Subcutaneous abdominal adipose tissue (tissue), 5 donors: Measurements from ENCODE around the gene NEDD1.

Experiments used
- H3K27ac ChIP-seq: one replicate; pipeline ENCODE4 v1.7.0; 2013; ENCODE audit warnings: low read depth, mild to moderate bottlenecking, inconsistent platforms, low read length, moderate library complexity
- H3K27me3 ChIP-seq, 5 donors: one replicate each; pipeline ENCODE4 v1.7.0; 2013; ENCODE audit warnings: low read length in 5 of 5, inconsistent platforms in 1 of 5; ENCODE audit not compliant: control insufficient read depth in 5 of 5, insufficient read depth in 4 of 5
- H3K36me3 ChIP-seq, 5 donors: one replicate each; pipeline ENCODE4 v1.7.0; 2013; ENCODE audit warnings: low read length in 5 of 5; ENCODE audit not compliant: control insufficient read depth in 5 of 5, insufficient read depth in 5 of 5
- H3K4me1 ChIP-seq, 5 donors: one replicate each; pipeline ENCODE4 v1.7.0; 2013; ENCODE audit warnings: low read length in 5 of 5, mild to moderate bottlenecking in 3 of 5, moderate library complexity in 1 of 5; ENCODE audit not compliant: control insufficient read depth in 5 of 5, insufficient read depth in 5 of 5
- H3K4me3 ChIP-seq, 5 donors: one replicate each; pipeline ENCODE4 v1.7.0; 2013; ENCODE audit warnings: low read length in 5 of 5, low read depth in 1 of 5
- H3K9ac ChIP-seq, 5 donors: one replicate each; pipeline ENCODE4 v1.7.0; 2013; ENCODE audit warnings: low read length in 5 of 5, mild to moderate bottlenecking in 4 of 5, moderate library complexity in 3 of 5
- H3K9me3 ChIP-seq, 5 donors: one replicate each; pipeline ENCODE4 v1.7.0; 2013; ENCODE audit warnings: low read length in 5 of 5; ENCODE audit not compliant: control insufficient read depth in 5 of 5
- donor health status: healthy.
- donor health status: healthy.
- donor health status: healthy.
- donor health status: healthy.
- donor health status: healthy.

The NEDD1 gene

DNA sequence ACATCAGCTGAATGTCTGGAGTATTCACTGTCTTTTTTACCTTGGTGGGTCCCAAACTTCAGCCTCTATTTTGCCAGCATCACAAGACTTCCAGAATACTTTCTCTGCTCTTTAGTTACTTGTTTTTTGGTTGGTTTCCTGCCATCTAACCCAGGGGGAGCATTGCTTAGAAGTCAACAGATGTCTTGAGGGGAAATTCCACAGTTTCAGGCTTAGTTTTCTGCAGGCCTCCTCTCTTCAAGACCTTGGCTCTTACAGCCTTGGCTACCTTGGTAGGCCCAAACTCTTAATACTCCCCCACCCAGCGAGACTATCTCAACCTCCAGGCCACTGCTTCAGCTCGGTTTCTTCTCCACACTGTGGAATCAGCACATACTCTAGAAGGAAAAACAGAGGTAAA is 41.7 kb downstream of the NEDD1 start:
- H3K9ac ChIP-seq: no peak overlapping the region
- no peak overlapping the region for H3K27ac ChIP-seq
- no peaks in the 10 kb centered on the region for H3K27me3 ChIP-seq
- H3K4me3 ChIP-seq: no peak overlapping the region
- no peaks in the 10 kb centered on the region for H3K4me1 ChIP-seq
- H3K36me3 ChIP-seq: peaks cover 31 to 55% (median 35%) of the 10 kb centered on the region in 5 donors
- no peaks in the 10 kb centered on the region for H3K9me3 ChIP-seq

DNA sequence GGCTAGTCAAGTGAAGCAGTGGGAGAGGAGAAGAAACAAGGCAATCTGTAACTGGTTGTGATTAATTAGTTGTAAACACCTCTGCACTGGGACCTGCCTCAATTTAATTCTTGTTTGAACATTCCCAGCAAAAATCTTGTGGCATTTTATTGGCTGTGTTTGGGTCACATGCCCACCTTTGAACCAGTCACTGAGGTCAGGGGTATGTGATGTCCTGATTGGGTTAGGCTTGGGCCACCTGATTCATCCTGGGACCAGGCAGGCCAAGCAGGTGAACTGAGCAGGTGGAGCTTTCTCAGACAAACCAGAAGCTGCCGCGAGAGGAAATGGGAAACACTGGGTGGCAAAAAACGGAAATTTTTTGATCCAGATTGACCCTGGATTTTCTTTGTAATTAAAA is 72.5 kb downstream of the NEDD1 start:
- Histone ChIP-seq H3K4me3 (no peak overlapping the region), H3K9ac (no peak overlapping the region), H3K27me3 (peaks cover 0 to 3% (median 0%) of the 10 kb centered on the region in 5 donors), H3K27ac (no peak overlapping the region), H3K9me3 (no peaks in the 10 kb centered on the region), H3K36me3 (no peaks in the 10 kb centered on the region), H3K4me1 (peaks cover 0 to 1% (median 0%) of the 10 kb centered on the region in 5 donors)

DNA sequence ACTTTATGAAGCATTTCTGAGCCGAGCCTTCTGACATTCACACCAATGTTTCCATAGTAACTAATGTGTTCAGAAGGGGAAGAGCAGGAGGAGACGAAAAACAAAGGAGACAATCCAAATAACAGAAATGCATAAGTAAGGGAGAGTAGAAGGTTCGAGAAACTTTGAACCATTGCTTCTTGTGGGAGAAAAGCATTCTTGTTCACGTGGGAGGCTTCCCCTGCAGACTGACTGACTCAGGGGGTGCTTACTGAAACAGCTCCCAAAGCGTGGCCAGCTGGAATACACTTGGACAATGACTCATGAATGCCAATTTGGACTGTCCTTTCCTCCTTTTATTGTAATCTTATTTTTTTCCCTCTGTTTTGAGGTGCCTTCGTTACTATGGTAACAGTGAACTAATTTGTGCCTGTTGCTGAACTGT is 73.9 kb downstream of the NEDD1 start:
- peaks cover 6 to 10% (median 8%) of the 10 kb centered on the region in 5 donors for H3K27me3 ChIP-seq
- peaks cover 1 to 8% (median 5%) of the 10 kb centered on the region in 5 donors for H3K4me1 ChIP-seq
- H3K4me3 ChIP-seq: no peak overlapping the region
- no peak overlapping the region for H3K27ac ChIP-seq
- no peaks in the 10 kb centered on the region for H3K36me3 ChIP-seq
- H3K9me3 ChIP-seq: no peaks in the 10 kb centered on the region
- H3K9ac ChIP-seq: no peak overlapping the region

DNA sequence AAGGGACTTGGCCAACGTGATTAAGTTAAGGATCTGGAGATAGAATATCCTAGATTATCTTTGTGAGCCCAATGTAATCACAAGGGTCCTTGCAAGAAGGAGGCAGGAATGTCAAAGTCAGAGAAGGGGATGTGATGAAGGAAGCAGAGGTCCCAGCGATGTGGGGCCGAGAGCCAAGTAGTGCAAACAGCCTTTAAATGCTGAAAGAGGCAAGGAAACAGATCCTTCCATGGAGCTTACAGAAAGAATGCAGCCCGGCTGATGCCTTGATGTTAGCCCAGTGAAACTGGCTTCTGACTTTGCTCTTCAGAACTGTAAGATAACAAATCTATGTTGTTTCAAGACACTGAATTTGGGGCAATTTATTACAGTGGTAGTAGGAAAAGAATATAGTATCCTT is 74.9 kb downstream of the NEDD1 start:
- no peaks in the 10 kb centered on the region for H3K36me3 ChIP-seq
- peaks cover 6 to 12% (median 9%) of the 10 kb centered on the region in 5 donors for H3K27me3 ChIP-seq
- H3K4me1 ChIP-seq: peaks cover 1 to 10% (median 8%) of the 10 kb centered on the region in 5 donors
- no peak overlapping the region for H3K27ac ChIP-seq
- H3K9ac ChIP-seq: no peak overlapping the region
- no peak overlapping the region for H3K4me3 ChIP-seq
- H3K9me3 ChIP-seq: no peaks in the 10 kb centered on the region

DNA sequence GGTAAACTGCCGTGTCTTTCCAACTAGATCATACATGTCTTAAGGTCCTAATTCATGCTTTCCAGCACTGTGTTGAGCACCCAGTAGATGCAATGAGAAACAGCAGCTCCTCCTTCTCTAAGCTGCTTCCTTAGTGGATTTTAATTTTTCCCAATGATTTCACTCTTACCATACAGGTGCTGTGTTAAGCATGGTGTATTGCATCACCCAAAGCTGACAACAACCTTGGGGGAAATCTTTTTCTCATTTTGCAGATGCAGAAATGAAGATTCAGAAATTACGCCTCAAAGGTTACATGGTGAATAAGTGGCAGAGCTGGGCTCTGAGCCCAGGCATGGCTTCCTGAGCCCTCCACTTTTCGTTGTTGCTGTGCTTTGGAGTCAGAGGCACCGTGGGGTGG is 75.6 kb downstream of the NEDD1 start:
- peaks cover 1 to 10% (median 8%) of the 10 kb centered on the region in 5 donors for H3K4me1 ChIP-seq
- H3K36me3 ChIP-seq: no peaks in the 10 kb centered on the region
- no peak overlapping the region for H3K27ac ChIP-seq
- no peak overlapping the region for H3K4me3 ChIP-seq
- no peaks in the 10 kb centered on the region for H3K9me3 ChIP-seq
- H3K9ac ChIP-seq: no peak overlapping the region
- H3K27me3 ChIP-seq: peaks cover 6 to 12% (median 9%) of the 10 kb centered on the region in 5 donors

DNA sequence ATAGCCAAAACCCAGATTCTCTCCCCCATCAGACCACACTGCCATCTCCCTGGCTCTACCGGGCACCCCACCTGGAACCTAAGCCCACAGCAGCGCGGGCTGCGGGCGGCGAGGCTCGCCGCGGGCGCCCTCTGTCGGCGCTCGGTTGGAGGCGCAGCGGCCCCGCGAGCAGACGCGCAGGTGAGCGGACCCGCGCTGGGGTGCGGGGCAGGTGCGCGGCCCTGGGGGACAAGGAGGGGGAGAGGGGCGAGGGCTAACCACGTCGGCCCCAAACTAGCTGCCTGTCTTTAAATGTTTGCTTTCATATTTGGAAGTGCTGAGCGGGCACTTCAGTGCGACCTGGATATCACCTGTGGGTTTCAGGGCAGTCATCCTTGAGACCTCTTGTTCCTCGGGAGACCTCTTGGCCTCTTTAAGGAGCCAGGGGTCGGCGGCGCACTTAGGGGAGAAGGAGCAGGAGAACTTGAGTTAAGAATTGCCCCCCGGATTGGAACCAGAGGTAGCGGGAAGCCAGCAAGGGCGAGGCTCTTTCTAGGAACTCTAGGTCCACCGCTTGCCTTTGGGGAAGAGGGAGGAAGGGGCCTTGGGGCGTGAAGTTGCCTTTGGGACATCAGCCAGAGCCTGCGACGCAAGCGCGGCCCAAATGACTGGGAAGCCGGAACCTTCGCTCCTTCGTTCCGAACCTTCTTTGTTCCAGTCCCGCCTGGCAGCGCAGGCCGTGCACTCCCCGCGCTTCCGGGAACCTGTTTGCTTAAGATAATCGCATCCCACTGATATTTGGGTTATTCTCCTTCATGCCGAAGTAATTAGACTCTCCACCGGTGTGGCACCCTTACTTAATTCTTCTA is 78.7 kb downstream of the NEDD1 start:
- no peaks in the 10 kb centered on the region for H3K36me3 ChIP-seq
- H3K4me1 ChIP-seq: peaks cover 1 to 10% (median 8%) of the 10 kb centered on the region in 5 donors
- no peak overlapping the region for H3K27ac ChIP-seq
- H3K9ac ChIP-seq: peak overlapping the region in 4 of 5 donors; percentile 9 to 57 (median 30)
- peaks cover 6 to 12% (median 11%) of the 10 kb centered on the region in 5 donors for H3K27me3 ChIP-seq
- peak overlapping the region; percentile 48 to 68 (median 65) for H3K4me3 ChIP-seq
- no peaks in the 10 kb centered on the region for H3K9me3 ChIP-seq

DNA sequence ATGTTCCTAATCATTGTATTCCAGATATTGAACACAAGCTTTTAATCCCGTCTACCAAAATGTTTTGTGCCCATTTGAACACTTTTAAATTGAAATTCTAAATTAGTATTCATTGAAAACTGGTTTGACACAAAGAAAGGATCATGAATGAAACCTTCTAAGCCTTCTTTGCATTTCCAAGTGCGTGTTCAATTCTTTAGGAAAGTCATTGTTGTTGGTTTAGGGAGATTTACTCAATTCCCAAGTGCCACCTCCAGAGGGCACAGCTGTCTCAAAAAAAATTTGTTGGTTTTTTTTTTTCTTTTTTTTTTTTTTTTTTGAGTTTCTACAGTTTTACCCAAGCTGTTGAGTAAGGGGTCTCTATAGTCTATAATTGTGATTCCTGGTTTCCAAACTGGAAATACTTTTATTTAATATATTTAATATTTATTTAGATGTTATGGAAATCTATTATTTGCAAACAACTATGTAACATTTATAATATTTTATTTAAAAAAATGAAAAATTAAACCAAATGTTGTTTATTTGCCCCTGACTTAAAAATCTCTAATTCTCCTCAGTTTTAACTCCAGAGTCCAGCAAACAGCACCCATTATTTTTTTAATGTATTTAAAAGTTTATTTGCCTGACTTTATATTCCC is 79.9 kb downstream of the NEDD1 start:
- Histone ChIP-seq H3K9me3 (no peaks in the 10 kb centered on the region), H3K36me3 (no peaks in the 10 kb centered on the region), H3K4me1 (peaks cover 0 to 10% (median 8%) of the 10 kb centered on the region in 5 donors), H3K27me3 (peaks cover 6 to 12% (median 11%) of the 10 kb centered on the region in 5 donors), H3K27ac (no peak overlapping the region), H3K4me3 (no peak overlapping the region), H3K9ac (no peak overlapping the region)

DNA sequence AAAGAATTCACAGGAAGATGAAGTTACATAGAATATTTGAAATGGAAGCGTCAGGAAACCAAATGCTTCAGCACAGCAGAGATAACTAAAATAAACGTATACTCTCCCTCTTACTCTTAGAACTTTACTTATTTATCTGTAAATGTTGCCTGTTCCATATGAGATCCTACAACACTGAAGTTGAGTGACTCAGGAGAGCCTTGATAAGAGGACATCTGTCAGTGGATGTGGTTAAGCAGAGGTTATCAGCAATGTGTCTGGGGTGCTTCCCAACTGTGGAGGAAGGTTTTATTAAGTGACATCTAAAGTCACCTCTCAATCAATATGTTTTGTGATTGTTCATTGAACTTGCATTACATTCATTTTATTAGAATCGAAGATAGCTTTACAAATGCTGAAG is 81.9 kb downstream of the NEDD1 start:
- Histone ChIP-seq H3K9me3 (no peaks in the 10 kb centered on the region), H3K4me3 (no peak overlapping the region), H3K9ac (no peak overlapping the region), H3K27ac (no peak overlapping the region), H3K27me3 (peaks cover 4 to 15% (median 11%) of the 10 kb centered on the region in 5 donors), H3K4me1 (peaks cover 0 to 10% (median 8%) of the 10 kb centered on the region in 5 donors), H3K36me3 (no peaks in the 10 kb centered on the region)

DNA sequence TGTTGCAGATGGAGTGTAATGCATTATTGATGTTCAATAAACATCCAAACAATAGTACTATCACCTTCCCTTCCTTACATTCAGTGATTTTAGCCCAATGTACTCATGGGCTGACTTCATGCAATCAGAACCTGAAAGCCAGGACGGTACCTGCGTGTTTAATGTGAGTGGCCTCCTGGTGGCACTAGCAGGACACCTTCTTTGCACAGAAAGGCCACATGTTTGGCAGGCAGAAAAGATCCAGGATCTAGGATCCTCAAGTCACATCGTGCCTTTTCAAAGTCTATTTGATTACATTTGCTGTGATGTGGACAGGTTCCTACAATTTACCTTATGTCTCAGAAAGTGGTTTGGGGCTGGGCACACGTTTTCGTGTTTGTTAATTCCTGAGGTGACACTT is 82.9 kb downstream of the NEDD1 start:
- H3K4me3 ChIP-seq: no peak overlapping the region
- no peak overlapping the region for H3K27ac ChIP-seq
- H3K9ac ChIP-seq: no peak overlapping the region
- H3K27me3 ChIP-seq: peaks cover 4 to 13% (median 8%) of the 10 kb centered on the region in 5 donors
- no peaks in the 10 kb centered on the region for H3K9me3 ChIP-seq
- no peaks in the 10 kb centered on the region for H3K36me3 ChIP-seq
- peaks cover 0 to 13% (median 8%) of the 10 kb centered on the region in 5 donors for H3K4me1 ChIP-seq

DNA sequence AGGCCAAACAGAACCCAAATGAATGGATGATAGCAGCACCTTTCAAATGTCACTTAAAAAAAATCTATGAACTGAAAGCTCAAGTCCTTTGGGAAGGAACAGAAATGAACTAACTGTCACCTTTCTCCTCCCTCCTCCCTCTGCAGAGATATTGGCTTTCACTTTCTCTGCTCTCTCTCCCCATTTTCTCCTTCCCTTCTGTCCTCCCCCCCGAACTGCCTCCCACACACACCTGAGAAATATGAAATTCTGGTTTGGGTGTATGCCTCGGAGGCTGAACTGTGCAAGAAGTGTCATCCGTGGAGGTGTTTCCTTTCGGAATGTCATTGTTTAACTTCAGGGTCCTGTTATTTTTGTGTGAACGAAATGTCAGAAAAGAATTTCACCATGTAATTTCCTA is 87.8 kb downstream of the NEDD1 start:
- Histone ChIP-seq H3K4me3 (no peak overlapping the region), H3K9ac (no peak overlapping the region), H3K27ac (no peak overlapping the region), H3K36me3 (no peaks in the 10 kb centered on the region), H3K9me3 (no peaks in the 10 kb centered on the region), H3K27me3 (peaks cover 0 to 6% (median under 1%) of the 10 kb centered on the region in 5 donors), H3K4me1 (peaks cover 0 to 7% (median 0%) of the 10 kb centered on the region in 5 donors)
